HG03045 (cell line): ENCODE measurements around the gene S100A14.
A peak's percentile ranks its signal among the peaks of the same experiment; 100 is the strongest.

ENCODE experiments used
- ATAC-seq: cut with Tn5 transposase; IDR thresholded peaks from one replicate; pipeline ENCODE4 v1.9.1; 2021; ENCODE audit warnings: mild to moderate bottlenecking, moderate library complexity; ENCODE audit not compliant: unreplicated experiment

Gene S100A14

GRCh38 chr1:153617663-153618062 is 1.5 kb upstream of the S100A14 start:
- peak; percentile 70 for ATAC-seq

- ATAC-seq: no peak
These were observed 789 bp upstream of the S100A14 start for GRCh38 chr1:153616917-153617311.

- ATAC-seq: no peak
These were observed 719 bp downstream of the S100A14 start for GRCh38 chr1:153615406-153615805.

- ATAC-seq: no peak
These were observed 1.2 kb downstream of the S100A14 start for GRCh38 chr1:153614906-153615305.

GRCh38 chr1:153614189-153614900 is 1.8 kb downstream of the S100A14 start:
- no peak for ATAC-seq

GRCh38 chr1:153613406-153613805 is 2.7 kb downstream of the S100A14 start:
- no peak for ATAC-seq

- no peak for ATAC-seq
These were observed 3.3 kb downstream of the S100A14 start, which contains the start of gene S100A16 for GRCh38 chr1:153612755-153613331. Gene S100A16 (minus strand): TSS chr1:153613137. CDS start chr1:153608151, 4,986 bp downstream.

GRCh38 chr1:153612111-153612754 is 3.9 kb downstream of the S100A14 start:
- ATAC-seq: no peak

- no peak for ATAC-seq
These were observed 4.8 kb downstream of the S100A14 start for GRCh38 chr1:153611356-153611755.

- ATAC-seq: no peak
These were observed 5.3 kb downstream of the S100A14 start for GRCh38 chr1:153610811-153611301.

- no peak for ATAC-seq
These were observed 5.8 kb downstream of the S100A14 start for GRCh38 chr1:153610334-153610733.

- no peak for ATAC-seq
These were observed 6.6 kb downstream of the S100A14 start for GRCh38 chr1:153609585-153609907.

- ATAC-seq: no peak
These were observed 7.2 kb downstream of the S100A14 start for GRCh38 chr1:153608742-153609584.

- ATAC-seq: no peak
These were observed 7.9 kb downstream of the S100A14 start for GRCh38 chr1:153608089-153608682.

GRCh38 chr1:153607381-153607780 is 8.7 kb downstream of the S100A14 start:
- no peak for ATAC-seq

GRCh38 chr1:153606194-153606593 is 9.9 kb downstream of the S100A14 start:
- no peak for ATAC-seq

GRCh38 chr1:153602749-153603148 is 13.4 kb downstream of the S100A14 start:
- no peak for ATAC-seq

GRCh38 chr1:153599847-153600246 is 16.3 kb downstream of the S100A14 start:
- no peak for ATAC-seq

GRCh38 chr1:153598309-153599172 is 17.6 kb downstream of the S100A14 start:
- peak; percentile 95 for ATAC-seq

GRCh38 chr1:153597206-153597605 is 18.9 kb downstream of the S100A14 start:
- no peak for ATAC-seq
